ENCODE measurements around the gene HELT. TPM values are rescaled to one million over a fixed set of nuclear protein-coding genes. Genes with fewer than 3 reads are reported as not detected.

HELT gene
- total and polyA plus RNA-seq, 10 of the 15 experiments (the other 5 are each of a cell fraction or from before 2014, with no cell fraction given): not detected

DNA sequence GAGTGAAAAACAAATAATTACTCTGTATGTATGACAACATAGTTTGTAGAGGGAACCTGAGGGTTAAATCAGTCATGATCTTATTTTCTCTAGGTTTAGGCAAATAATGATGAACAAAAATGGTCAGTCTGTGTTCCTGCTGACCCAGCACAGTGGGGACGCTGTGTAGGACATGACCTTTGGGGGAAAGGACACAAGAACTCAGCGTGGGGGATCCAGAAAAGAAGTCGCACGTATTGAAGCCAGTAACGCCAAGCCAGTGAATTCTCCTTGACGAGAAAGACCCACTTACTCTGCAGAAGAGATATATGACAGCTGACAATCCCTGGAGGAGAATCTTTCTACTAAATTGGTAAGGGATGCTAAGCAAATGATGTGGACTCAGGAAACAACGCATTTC, 36.6 kb downstream of the HELT start:
- H3K36me3 ChIP-seq (ENCODE audit: control insufficient read depth in 2 of 2, insufficient read depth in 2 of 2, low read length in 1 of 2): no peaks in the 10 kb centered on the region
- no peak for ATAC-seq
- intact Hi-C loops (cut with micrococcal nuclease; ENCODE audit: unreplicated experiment): no loop called here
- no peak overlapping the region for H3K9ac ChIP-seq (ENCODE audit: control insufficient read depth, insufficient read depth, low read length)
- no peak overlapping the region for H3K4me2 ChIP-seq (ENCODE audit: control insufficient read depth, insufficient read depth)
- RAD21 ChIA-PET (ENCODE audit: unreplicated experiment): no interaction called here
- no peak for FAIRE-seq
- SMC1A ChIA-PET (ENCODE audit: uncharacterized antibody, unreplicated experiment): no interaction called here
- no peaks in the 10 kb centered on the region for H3K79me2 ChIP-seq (ENCODE audit: control insufficient read depth, insufficient read depth, low read length)
- H4K20me1 ChIP-seq (ENCODE audit: control insufficient read depth, insufficient read depth): no peaks in the 10 kb centered on the region
- H3K4me3 ChIP-seq: no peak overlapping the region
- no peak overlapping the region for H3K27ac ChIP-seq (ENCODE audit: control insufficient read depth, insufficient read depth)
- no peaks in the 10 kb centered on the region for H3K9me3 ChIP-seq (replicated peaks; ENCODE audit: control insufficient read depth, insufficient read depth, low read length)
- CTCF ChIA-PET: no interaction called here
- H3K4me1 ChIP-seq (ENCODE audit: control insufficient read depth, insufficient read depth, low read length): no peaks in the 10 kb centered on the region
- DNase-seq (ENCODE audit: low read depth, low spot score): no peak
- 47% methylated on average over 7 of the region's 7 CpGs for WGBS (ENCODE audit: insufficient coverage, insufficient replicate concordance, low lambda C conversion rate, missing lambda C conversion rate)
- POLR2A ChIA-PET: no interaction called here
- H2AFZ ChIP-seq (ENCODE audit: control insufficient read depth, low read depth, low read length): no peak overlapping the region
- H3K27me3 ChIP-seq (replicated peaks in 1 of 2; ENCODE audit: control insufficient read depth in 2 of 2, insufficient read depth in 2 of 2, low read length in 1 of 2): peaks cover 3 to 4% of the 10 kb centered on the region in 2 experiments; a peak in 3 of 4 replicates
- in situ Hi-C loops (cut with MboI): loop anchor here (10.0 kb wide), 1 partner anchor 60 kb away; no protein-coding TSS in a partner anchor
- no peak for TF ChIP-seq STAT1 (conservative IDR thresholded peaks at IDR 0.05)
- TF ChIP-seq ZNF274 (IDR thresholded peaks at IDR 0.05; ENCODE audit: insufficient read depth, insufficient read length): no peak
- no peak for TF ChIP-seq ZZZ3 (IDR thresholded peaks at IDR 0.05; ENCODE audit: control insufficient read depth, insufficient read length, low read depth)
- TF ChIP-seq, protein P1, sequence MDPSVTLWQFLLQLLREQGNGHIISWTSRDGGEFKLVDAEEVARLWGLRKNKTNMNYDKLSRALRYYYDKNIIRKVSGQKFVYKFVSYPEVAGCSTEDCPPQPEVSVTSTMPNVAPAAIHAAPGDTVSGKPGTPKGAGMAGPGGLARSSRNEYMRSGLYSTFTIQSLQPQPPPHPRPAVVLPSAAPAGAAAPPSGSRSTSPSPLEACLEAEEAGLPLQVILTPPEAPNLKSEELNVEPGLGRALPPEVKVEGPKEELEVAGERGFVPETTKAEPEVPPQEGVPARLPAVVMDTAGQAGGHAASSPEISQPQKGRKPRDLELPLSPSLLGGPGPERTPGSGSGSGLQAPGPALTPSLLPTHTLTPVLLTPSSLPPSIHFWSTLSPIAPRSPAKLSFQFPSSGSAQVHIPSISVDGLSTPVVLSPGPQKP (IDR thresholded peaks at IDR 0.05; ENCODE audit: low read depth, low read length): no peak
- TF ChIP-seq, protein P2, sequence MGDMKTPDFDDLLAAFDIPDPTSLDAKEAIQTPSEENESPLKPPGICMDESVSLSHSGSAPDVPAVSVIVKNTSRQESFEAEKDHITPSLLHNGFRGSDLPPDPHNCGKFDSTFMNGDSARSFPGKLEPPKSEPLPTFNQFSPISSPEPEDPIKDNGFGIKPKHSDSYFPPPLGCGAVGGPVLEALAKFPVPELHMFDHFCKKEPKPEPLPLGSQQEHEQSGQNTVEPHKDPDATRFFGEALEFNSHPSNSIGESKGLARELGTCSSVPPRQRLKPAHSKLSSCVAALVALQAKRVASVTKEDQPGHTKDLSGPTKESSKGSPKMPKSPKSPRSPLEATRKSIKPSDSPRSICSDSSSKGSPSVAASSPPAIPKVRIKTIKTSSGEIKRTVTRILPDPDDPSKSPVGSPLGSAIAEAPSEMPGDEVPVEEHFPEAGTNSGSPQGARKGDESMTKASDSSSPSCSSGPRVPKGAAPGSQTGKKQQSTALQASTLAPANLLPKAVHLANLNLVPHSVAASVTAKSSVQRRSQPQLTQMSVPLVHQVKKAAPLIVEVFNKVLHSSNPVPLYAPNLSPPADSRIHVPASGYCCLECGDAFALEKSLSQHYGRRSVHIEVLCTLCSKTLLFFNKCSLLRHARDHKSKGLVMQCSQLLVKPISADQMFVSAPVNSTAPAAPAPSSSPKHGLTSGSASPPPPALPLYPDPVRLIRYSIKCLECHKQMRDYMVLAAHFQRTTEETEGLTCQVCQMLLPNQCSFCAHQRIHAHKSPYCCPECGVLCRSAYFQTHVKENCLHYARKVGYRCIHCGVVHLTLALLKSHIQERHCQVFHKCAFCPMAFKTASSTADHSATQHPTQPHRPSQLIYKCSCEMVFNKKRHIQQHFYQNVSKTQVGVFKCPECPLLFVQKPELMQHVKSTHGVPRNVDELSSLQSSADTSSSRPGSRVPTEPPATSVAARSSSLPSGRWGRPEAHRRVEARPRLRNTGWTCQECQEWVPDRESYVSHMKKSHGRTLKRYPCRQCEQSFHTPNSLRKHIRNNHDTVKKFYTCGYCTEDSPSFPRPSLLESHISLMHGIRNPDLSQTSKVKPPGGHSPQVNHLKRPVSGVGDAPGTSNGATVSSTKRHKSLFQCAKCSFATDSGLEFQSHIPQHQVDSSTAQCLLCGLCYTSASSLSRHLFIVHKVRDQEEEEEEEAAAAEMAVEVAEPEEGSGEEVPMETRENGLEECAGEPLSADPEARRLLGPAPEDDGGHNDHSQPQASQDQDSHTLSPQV (IDR thresholded peaks at IDR 0.05): no peak
- TF ChIP-seq RCOR1 (conservative IDR thresholded peaks at IDR 0.05; ENCODE audit: low read depth, low read length): no peak
- no peak for TF ChIP-seq HDGF (IDR thresholded peaks at IDR 0.05)
- TF ChIP-seq EED (IDR thresholded peaks at IDR 0.05; ENCODE audit: low read depth): no peak
- no peak for TF ChIP-seq RUNX3 (IDR thresholded peaks at IDR 0.05; ENCODE audit: low read length)
- no peak for TF ChIP-seq IKZF2 (IDR thresholded peaks at IDR 0.05)
- TF ChIP-seq JUND (IDR thresholded peaks at IDR 0.05; ENCODE audit: low read depth, low read length): no peak
- TF ChIP-seq, protein P3, sequence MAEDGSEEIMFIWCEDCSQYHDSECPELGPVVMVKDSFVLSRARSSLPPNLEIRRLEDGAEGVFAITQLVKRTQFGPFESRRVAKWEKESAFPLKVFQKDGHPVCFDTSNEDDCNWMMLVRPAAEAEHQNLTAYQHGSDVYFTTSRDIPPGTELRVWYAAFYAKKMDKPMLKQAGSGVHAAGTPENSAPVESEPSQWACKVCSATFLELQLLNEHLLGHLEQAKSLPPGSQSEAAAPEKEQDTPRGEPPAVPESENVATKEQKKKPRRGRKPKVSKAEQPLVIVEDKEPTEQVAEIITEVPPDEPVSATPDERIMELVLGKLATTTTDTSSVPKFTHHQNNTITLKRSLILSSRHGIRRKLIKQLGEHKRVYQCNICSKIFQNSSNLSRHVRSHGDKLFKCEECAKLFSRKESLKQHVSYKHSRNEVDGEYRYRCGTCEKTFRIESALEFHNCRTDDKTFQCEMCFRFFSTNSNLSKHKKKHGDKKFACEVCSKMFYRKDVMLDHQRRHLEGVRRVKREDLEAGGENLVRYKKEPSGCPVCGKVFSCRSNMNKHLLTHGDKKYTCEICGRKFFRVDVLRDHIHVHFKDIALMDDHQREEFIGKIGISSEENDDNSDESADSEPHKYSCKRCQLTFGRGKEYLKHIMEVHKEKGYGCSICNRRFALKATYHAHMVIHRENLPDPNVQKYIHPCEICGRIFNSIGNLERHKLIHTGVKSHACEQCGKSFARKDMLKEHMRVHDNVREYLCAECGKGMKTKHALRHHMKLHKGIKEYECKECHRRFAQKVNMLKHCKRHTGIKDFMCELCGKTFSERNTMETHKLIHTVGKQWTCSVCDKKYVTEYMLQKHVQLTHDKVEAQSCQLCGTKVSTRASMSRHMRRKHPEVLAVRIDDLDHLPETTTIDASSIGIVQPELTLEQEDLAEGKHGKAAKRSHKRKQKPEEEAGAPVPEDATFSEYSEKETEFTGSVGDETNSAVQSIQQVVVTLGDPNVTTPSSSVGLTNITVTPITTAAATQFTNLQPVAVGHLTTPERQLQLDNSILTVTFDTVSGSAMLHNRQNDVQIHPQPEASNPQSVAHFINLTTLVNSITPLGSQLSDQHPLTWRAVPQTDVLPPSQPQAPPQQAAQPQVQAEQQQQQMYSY (CRISPR knock-in tag; IDR thresholded peaks at IDR 0.05): no peak
- BruUV-seq (replicated peaks): no TSS peak

All from GM12878 (cell line).